Endothelial cell of umbilical vein (primary cell): ENCODE results near the gene RTN4R. TPM values are rescaled to one million over a fixed set of nuclear protein-coding genes. Genes with fewer than 3 reads are reported as not detected.

ENCODE experiments used
- BruUV-seq: library from RNA; stranded (reverse); fragments of 400-500 nt; replicated peaks from 2 replicates; lab custom pipeline; 2021; lab: Mats Ljungman, UMichigan
- CTCF ChIA-PET: fragments of 300-600, 350-600 bp; sonication (Branson Sonifier 250); formaldehyde crosslinking; loops from one replicate; lab custom pipeline; 2021; ENCODE audit warnings: antibody characterized with exemption, inconsistent platforms; lab: Charles Lee
- POLR2A ChIA-PET: fragments of 300-600, 350-600 bp; sonication (Branson Sonifier 250); formaldehyde crosslinking; loops from one replicate; lab custom pipeline; 2021; ENCODE audit warnings: antibody characterized with exemption, inconsistent platforms; lab: Charles Lee
- DNase-seq: peaks from one replicate; pipeline ENCODE4 v3.0.0-alpha.2; 2011; ENCODE audit warnings: low read depth, low spot score
- FAIRE-seq: peaks from 2 replicates; lab custom pipeline; 2011; peaks lifted over from hg19 to GRCh38; lab: Jason Lieb, UNC
- H2AFZ ChIP-seq: 2 replicates; pipeline ENCODE4 v1.6.0; 2012; ENCODE audit warnings: low read depth, low read length, control low read depth, inconsistent platforms
- H3K27ac ChIP-seq: 2 replicates; pipeline ENCODE4 v1.5.1; 2011; ENCODE audit warnings: low read depth, mild to moderate bottlenecking, control low read depth, low read length, moderate library complexity; ENCODE audit not compliant: insufficient read depth
- H3K27me3 ChIP-seq, 2 experiments: 2 replicates each; pipeline versions ENCODE4 v1.6.0 to v1.6.1; 2011; ENCODE audit warnings: low read length in 2 of 2, mixed read lengths in 1 of 2; ENCODE audit not compliant: control insufficient read depth in 2 of 2, insufficient read depth in 2 of 2
- H3K36me3 ChIP-seq, 2 experiments: 2 replicates in 1 of 2; 3 replicates in 1 of 2; pipeline ENCODE4 v1.5.1; 2011; ENCODE audit warnings: low read length in 2 of 2, mild to moderate bottlenecking in 1 of 2, moderate library complexity in 1 of 2; ENCODE audit not compliant: control insufficient read depth in 2 of 2, insufficient read depth in 2 of 2; ENCODE audit errors: extremely low read depth in 1 of 2
- H3K4me1 ChIP-seq: 3 replicates; pipeline ENCODE4 v1.5.1; 2011; ENCODE audit warnings: mild to moderate bottlenecking, low read length; ENCODE audit not compliant: control insufficient read depth, insufficient read depth; ENCODE audit errors: extremely low read depth
- H3K4me2 ChIP-seq: 2 replicates; pipeline ENCODE4 v1.6.1; 2011; ENCODE audit warnings: low read length, control low read depth, mixed read lengths; ENCODE audit not compliant: insufficient read depth
- H3K4me3 ChIP-seq, 3 experiments: fragments of 200-600 bp in 1 of 3; sonication (generic), shearing (Covaris generic) in 1 of 3; replicated peaks in 1 of 3; 2 replicates each; pipeline ENCODE4 v1.5.1; 2011 to 2016; ENCODE audit warnings: control low read depth in 3 of 3, low read length in 3 of 3, mild to moderate bottlenecking in 2 of 3, inconsistent platforms in 1 of 3, low read depth in 1 of 3, moderate library complexity in 1 of 3; ENCODE audit not compliant: insufficient read depth in 1 of 3
- H3K79me2 ChIP-seq: 2 replicates; pipeline ENCODE4 v1.6.0; 2012; ENCODE audit warnings: low read length, inconsistent platforms; ENCODE audit not compliant: control insufficient read depth, insufficient read depth
- H3K9ac ChIP-seq: replicated peaks from 2 replicates; pipeline ENCODE3; 2011; ENCODE audit warnings: low read length, control low read depth; ENCODE audit not compliant: insufficient read depth; ENCODE audit errors: extremely low read depth
- H3K9me1 ChIP-seq: replicated peaks from 3 replicates; pipeline ENCODE4 v1.6.0; 2011; ENCODE audit warnings: mild to moderate bottlenecking, low read length; ENCODE audit not compliant: control insufficient read depth, insufficient read depth; ENCODE audit errors: extremely low read depth
- H3K9me3 ChIP-seq: replicated peaks from 2 replicates; pipeline ENCODE4 v1.5.1; 2012; ENCODE audit warnings: low read length, inconsistent platforms; ENCODE audit not compliant: control insufficient read depth, insufficient read depth
- H4K20me1 ChIP-seq: replicated peaks from 2 replicates; pipeline ENCODE3; 2011; ENCODE audit warnings: mild to moderate bottlenecking, low read length; ENCODE audit not compliant: control insufficient read depth, insufficient read depth; ENCODE audit errors: extremely low read depth
- EZH2 ChIP-seq: IDR thresholded peaks from 2 replicates; pipeline ENCODE4 v1.6.1; 2012; ENCODE audit warnings: borderline replicate concordance, low read depth, mild to moderate bottlenecking, moderate library complexity, low read length, inconsistent platforms; ENCODE audit not compliant: severe bottlenecking
- FOS ChIP-seq: IDR thresholded peaks from 2 replicates; pipeline ENCODE4 v1.6.1; 2011; ENCODE audit warnings: mild to moderate bottlenecking, low read length, moderate library complexity, borderline replicate concordance; ENCODE audit not compliant: insufficient read depth
- GATA2 ChIP-seq: IDR thresholded peaks from 2 replicates; pipeline ENCODE4 v1.7.0; 2011; ENCODE audit warnings: low read depth, mild to moderate bottlenecking, moderate library complexity, mixed read lengths, low read length; ENCODE audit not compliant: insufficient read length, insufficient read depth
- JUN ChIP-seq: IDR thresholded peaks from 2 replicates; pipeline ENCODE4 v1.6.1; 2011; ENCODE audit warnings: borderline replicate concordance, low read depth; ENCODE audit not compliant: insufficient read length, insufficient read depth
- MYC ChIP-seq: IDR thresholded peaks from one replicate; pipeline ENCODE4 v1.6.1; 2011; ENCODE audit warnings: mild to moderate bottlenecking, low read depth, low read length
- POLR2A ChIP-seq: IDR thresholded peaks from 2 replicates; pipeline ENCODE4 v1.6.1; 2012; ENCODE audit warnings: low read depth, mild to moderate bottlenecking, control low read depth, low read length
- POLR2AphosphoS5 ChIP-seq: IDR thresholded peaks from 2 replicates; pipeline ENCODE4 v1.6.1; 2012; ENCODE audit warnings: low read depth, mild to moderate bottlenecking, control low read depth, low read length, moderate library complexity; ENCODE audit not compliant: insufficient read depth
- dilution Hi-C: fragments of 300-500 bp; cut with MboI; formaldehyde crosslinking; loops from one replicate; pipeline ENCODE4 v1.15.0; 2019; ENCODE audit warnings: low sequenced_read_pairs; ENCODE audit not compliant: extremely low pct_ligation_motif_present
- intact Hi-C: fragments of 100-400 bp; cut with micrococcal nuclease; formaldehyde crosslinking; loops from one replicate; pipeline ENCODE4 v1.10.0; 2022
- polyA plus RNA-seq, 4 experiments: library from polyadenylated mRNA; depleted of rRNA in 3 of 4; stranded (reverse) in 3 of 4; unstranded in 1 of 4; fragments of >200 nt; gene quantifications; 2 replicates each; pipeline versions ENCODE4 v1.2.1 to v1.2.3, GENCODE V29; 2011 to 2012; ENCODE audit warnings: missing spikeins in 1 of 4
- total RNA-seq: library from RNA; stranded (reverse); gene quantifications from 2 replicates; pipeline ENCODE4 v1.2.3, GENCODE V29; 2021
- TF ChIP-seq, protein P1 (sequence below), 2 donors: IDR thresholded peaks; 1 replicate in 1 of 2; 2 replicates in 1 of 2; pipeline ENCODE4 v1.5.1; 2011; ENCODE audit warnings: low read length in 2 of 2, mild to moderate bottlenecking in 2 of 2, moderate library complexity in 2 of 2, control low read depth in 1 of 2, inconsistent platforms in 1 of 2, low read depth in 1 of 2; ENCODE audit not compliant: insufficient read depth in 1 of 2; ENCODE audit errors: extremely low read depth in 1 of 2
- TF ChIP-seq, protein P2 (sequence below): IDR thresholded peaks from 2 replicates; pipeline ENCODE4 v1.6.1; 2011; ENCODE audit not compliant: insufficient read depth, insufficient read length

The RTN4R gene
- total and polyA plus RNA-seq, 2 donors (not counting 3 experiments of a cell fraction or from before 2014, with no cell fraction given), result 1.2 to 2.2 TPM

DNA sequence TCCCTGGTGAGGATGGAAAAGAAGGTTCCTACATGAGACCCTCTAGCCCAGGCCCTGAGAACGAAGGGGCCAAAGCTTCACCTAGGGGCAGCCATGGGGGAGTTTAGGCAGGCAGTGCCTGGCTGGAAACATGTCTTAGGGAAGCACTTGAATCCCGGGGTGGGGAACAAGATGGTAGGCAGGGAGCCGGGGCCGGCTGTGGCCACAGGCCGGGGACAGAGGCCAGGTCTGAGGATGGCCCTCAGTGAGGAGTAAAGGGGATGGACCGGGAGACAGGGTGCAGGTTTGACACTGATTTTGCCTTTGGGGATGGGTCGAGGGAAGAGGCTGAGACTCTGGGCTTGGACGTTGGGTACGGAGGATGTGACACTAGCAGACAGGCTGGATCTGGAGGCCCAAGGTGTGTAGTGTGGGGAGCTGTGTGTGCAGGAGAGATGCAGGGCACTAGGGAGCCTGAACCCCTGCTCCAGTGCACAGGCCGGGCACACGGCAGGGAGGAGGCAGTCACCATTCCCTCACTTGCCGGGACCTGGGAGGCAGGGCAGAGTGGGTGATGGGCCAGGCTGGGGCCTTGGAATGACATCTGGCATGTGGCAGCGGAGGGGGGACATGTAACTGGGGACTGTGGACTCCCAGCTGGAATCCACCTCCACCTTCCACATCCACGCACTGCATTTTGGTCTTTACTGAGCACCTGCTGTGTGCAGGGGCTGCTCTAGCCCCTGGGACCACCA, 6.1 kb downstream of the RTN4R start:
- CTCF ChIA-PET, result interaction anchor here (2.0 kb wide), 1 partner anchor 105 kb away, joined by 6 read pairs; no protein-coding TSS in a partner anchor
- TF ChIP-seq POLR2AphosphoS5, result no peak
- no peak for FAIRE-seq

DNA sequence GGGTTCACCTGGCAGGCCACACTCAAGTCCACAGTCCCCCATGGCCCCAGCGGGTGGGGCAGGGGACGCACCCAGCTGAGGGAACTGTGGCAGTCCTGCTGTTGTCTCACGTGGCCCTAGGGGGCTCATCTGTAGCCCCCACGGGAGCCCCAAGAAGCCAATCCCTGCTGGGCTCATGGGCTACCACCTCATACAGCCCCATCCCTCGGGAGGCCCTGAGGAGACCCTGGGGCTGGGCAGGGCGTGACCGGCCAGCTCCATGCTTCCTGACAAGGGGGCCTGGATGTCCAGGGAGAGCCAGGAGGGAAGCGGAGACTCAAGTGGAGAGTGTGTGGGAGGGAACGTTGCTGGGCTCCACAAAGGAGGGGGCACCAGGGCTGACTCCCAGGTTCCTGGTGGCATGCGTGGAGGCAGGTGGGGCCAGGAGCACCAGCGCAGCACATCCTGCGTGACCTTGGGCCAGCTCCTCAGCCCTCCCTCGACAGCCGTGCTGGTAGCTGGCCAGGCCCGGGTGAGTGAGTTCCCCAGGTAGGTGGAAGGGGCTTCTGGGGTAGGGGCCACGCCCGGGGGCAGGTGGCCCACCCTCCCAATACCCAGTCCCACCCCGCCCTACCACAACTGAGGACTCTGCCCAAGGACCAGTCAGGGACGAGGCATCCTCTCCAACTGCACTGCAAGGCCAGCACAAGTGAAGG, 7.9 kb downstream of the RTN4R start:
- no peak overlapping the region for H3K4me3 ChIP-seq
- intact Hi-C loops (no loop called here), dilution Hi-C loops (no loop called here)
- no peaks in the 10 kb centered on the region for H3K36me3 ChIP-seq
- FAIRE-seq (no peak), DNase-seq (no peak)
- BruUV-seq, result no TSS peak
- H3K79me2 ChIP-seq, result no peaks in the 10 kb centered on the region
- no peak overlapping the region for H2AFZ ChIP-seq
- H3K4me1 ChIP-seq, result no peaks in the 10 kb centered on the region
- H3K9me3 ChIP-seq, result no peaks in the 10 kb centered on the region
- ChIA-PET CTCF (interaction anchor here (2.0 kb wide), 1 partner anchor 21 kb away, joined by 11 read pairs; no protein-coding TSS in a partner anchor), POLR2A (no interaction called here)
- H3K9ac ChIP-seq, result no peak overlapping the region
- TF ChIP-seq MYC, result no peak
- no peak for TF ChIP-seq FOS
- TF ChIP-seq GATA2, result no peak
- no peak for TF ChIP-seq JUN
- TF ChIP-seq EZH2, result no peak
- TF ChIP-seq, protein P1, sequence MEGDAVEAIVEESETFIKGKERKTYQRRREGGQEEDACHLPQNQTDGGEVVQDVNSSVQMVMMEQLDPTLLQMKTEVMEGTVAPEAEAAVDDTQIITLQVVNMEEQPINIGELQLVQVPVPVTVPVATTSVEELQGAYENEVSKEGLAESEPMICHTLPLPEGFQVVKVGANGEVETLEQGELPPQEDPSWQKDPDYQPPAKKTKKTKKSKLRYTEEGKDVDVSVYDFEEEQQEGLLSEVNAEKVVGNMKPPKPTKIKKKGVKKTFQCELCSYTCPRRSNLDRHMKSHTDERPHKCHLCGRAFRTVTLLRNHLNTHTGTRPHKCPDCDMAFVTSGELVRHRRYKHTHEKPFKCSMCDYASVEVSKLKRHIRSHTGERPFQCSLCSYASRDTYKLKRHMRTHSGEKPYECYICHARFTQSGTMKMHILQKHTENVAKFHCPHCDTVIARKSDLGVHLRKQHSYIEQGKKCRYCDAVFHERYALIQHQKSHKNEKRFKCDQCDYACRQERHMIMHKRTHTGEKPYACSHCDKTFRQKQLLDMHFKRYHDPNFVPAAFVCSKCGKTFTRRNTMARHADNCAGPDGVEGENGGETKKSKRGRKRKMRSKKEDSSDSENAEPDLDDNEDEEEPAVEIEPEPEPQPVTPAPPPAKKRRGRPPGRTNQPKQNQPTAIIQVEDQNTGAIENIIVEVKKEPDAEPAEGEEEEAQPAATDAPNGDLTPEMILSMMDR (IDR thresholded peaks at IDR 0.05; ENCODE audit: extremely low read depth in 1 of 2, insufficient read depth in 1 of 2, low read depth in 1 of 2, low read length in 2 of 2), result no peak
- no peak for TF ChIP-seq POLR2A
- TF ChIP-seq, protein P2, sequence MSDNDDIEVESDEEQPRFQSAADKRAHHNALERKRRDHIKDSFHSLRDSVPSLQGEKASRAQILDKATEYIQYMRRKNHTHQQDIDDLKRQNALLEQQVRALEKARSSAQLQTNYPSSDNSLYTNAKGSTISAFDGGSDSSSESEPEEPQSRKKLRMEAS, result no peak
- no peak for TF ChIP-seq POLR2AphosphoS5
- H4K20me1 ChIP-seq, result no peaks in the 10 kb centered on the region
- H3K27ac ChIP-seq, result no peak overlapping the region
- no peak overlapping the region for H3K4me2 ChIP-seq
- H3K9me1 ChIP-seq, result no peaks in the 10 kb centered on the region
- H3K27me3 ChIP-seq, result no peaks in the 10 kb centered on the region

More for the DNA sequence above, 6.1 kb downstream of the RTN4R start:
- H3K27ac ChIP-seq, result no peak overlapping the region
- no peak overlapping the region for H3K4me3 ChIP-seq
- no peaks in the 10 kb centered on the region for H4K20me1 ChIP-seq
- POLR2A ChIA-PET, result no interaction called here
- H3K27me3 ChIP-seq, result no peaks in the 10 kb centered on the region
- no peaks in the 10 kb centered on the region for H3K9me1 ChIP-seq
- DNase-seq, result no peak
- no peaks in the 10 kb centered on the region for H3K4me1 ChIP-seq
- no TSS peak for BruUV-seq
- dilution Hi-C loops (no loop called here), intact Hi-C loops (no loop called here)
- H3K9me3 ChIP-seq, result no peaks in the 10 kb centered on the region
- H3K9ac ChIP-seq, result no peak overlapping the region
- no peak overlapping the region for H2AFZ ChIP-seq
- no peak overlapping the region for H3K4me2 ChIP-seq
- H3K79me2 ChIP-seq, result no peaks in the 10 kb centered on the region
- H3K36me3 ChIP-seq, result no peaks in the 10 kb centered on the region
